Suppressor macrophage treated with lipopolysaccharide for 4 hours (primary cell): ENCODE data around the gene FBN2.
"Not testable (repeated sequence)": the region's sequence is repeated elsewhere in the genome, so short reads cannot be mapped to it uniquely, and the experiment has no call there.

Experiments
- DNase-seq: peaks from one replicate; pipeline ENCODE4 v3.0.0-alpha.2; 2020

Gene FBN2

GRCh38 chr5:128350705-128351104 is 187.3 kb downstream of the FBN2 start:
- DNase-seq: no peak

DNA sequence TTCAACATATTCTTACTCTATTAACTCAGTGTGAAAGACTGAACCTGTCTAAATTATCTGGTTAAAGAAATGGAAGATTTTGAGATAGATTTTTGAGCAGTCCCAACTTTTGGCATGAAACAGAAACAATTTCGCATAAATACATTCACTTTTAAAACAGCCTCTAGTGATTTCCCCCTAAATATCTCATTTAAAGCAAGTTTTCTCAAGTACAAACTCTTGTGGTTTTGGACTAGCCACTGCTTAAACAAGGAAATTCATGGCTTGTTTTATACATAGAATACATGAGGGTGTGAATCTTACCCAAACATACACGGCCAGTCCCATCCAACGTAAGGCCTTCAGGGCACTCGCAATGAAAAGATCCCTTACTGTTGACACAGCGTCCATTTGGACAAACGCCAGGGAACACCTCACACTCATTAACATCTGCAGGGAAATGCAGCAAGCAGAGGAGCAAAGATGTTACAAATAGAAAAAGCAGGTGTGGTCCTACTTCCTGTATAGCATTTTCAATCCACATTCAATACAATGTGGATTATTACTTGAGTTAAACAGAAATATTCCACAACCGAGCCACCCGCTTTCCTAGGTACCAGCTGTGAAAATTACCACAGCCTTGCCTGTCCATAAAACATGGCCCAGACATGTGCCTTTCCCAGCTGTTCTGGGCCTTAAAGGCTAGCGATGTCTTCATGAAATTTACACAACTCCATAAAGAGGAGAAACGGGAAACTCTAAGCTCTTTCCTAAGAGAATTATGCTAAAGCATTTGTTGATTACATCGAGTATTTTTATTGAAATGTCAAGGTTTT is 188.8 kb downstream of the FBN2 start:
- no peak for DNase-seq

DNA sequence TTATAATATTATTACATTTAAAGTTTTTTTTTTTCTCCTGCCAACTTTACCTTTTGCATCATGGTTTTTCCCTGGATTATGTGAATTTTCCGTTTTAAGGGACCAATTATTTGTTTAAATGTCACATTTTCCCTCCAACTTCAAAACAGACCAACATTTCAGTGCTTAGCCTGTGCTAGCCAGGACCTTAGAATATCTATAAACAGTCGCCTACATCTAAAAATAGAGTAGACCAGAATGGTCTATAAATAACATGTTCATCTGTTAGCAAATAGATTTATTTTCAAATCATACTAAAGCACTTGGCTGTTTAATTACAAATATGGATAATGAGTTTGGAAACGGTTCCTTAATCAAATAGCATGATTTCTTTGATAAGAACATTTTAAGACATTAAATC is 192.0 kb downstream of the FBN2 start:
- DNase-seq: no peak

GRCh38 chr5:128345247-128345646 is 192.8 kb downstream of the FBN2 start:
- DNase-seq: no peak

DNA sequence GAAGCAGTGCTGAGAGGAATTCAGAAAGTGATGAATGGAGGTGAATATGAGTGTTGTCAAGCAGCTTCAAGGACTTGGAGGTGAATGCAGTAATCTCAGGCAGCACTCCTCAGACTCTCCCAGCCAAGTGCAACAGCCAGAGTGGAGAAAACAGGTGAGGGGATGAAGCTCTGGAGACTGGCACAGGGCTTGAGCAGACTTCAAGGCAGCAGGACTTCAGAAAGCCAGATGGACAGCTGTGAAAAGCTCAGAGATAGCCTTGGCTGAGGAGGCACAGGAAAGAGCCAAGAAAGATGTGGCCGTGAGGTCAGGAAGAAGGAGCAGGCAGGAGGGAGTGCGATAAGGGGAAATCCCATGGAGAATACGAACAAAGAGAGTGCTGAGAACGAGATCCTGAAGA is 194.9 kb downstream of the FBN2 start:
- DNase-seq: no peak

GRCh38 chr5:128341056-128341455 is 197.0 kb downstream of the FBN2 start:
- DNase-seq: peak; percentile 61

DNA sequence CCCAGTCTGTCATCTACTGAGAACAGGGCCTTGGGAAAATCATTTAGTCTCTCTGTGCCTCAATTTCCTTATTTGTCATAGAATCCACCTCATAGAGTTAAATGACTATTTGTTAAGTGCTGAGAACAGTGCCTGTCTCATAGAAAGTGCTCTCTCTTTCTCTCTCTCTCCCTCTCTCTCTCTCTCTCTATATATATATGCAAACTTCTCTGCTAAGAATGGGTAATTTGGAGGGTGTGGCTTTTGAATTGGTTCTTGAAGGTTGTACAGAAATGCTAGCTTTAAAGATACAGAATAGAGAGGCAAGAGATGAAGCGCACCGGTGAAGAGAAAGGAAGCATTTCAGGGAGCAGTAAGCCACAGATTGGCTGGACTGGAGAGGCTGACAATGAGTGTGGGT is 197.4 kb downstream of the FBN2 start:
- no peak for DNase-seq

DNA sequence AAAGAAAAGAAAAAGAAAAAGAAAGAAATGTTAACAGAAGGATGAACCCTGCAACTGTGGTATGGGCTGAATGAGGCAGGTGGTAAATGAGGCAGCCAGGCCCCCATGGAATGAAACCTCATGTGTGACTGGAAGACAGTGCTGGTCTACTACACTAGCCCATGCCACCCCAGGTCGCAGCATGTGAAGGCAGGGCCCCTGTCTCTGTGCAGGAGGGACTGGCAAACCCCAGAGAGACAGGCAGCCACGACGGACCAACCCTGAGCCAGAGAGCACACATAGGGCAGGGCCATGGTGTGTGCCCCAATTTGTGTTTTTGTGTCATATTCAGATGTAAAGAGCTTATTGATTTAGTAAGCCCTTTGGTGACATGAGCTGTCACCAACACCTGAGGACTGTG is 198.5 kb downstream of the FBN2 start:
- DNase-seq: no peak

DNA sequence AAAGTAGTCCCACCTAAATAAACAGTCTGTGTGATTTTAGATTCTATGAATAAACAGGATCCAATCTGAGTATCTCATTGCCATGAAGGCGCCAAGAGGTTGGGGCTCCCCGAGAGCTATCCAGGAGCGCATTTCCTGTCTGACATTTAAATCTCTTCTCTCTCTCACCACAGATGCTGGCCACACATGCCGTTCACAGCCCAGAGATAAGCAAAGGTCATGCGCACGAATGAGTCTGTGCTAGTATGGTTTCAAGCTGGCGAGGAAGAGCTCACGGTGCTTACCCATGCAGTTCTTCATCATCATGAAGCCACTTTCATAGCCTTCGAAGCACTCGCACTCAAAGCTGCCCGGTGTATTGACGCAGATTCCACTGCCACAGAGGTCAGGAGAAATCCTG is 199.4 kb downstream of the FBN2 start:
- no peak for DNase-seq

- DNase-seq: no peak
Measured at GRCh38 chr5:128335339-128335738, 202.7 kb downstream of the FBN2 start.

DNA sequence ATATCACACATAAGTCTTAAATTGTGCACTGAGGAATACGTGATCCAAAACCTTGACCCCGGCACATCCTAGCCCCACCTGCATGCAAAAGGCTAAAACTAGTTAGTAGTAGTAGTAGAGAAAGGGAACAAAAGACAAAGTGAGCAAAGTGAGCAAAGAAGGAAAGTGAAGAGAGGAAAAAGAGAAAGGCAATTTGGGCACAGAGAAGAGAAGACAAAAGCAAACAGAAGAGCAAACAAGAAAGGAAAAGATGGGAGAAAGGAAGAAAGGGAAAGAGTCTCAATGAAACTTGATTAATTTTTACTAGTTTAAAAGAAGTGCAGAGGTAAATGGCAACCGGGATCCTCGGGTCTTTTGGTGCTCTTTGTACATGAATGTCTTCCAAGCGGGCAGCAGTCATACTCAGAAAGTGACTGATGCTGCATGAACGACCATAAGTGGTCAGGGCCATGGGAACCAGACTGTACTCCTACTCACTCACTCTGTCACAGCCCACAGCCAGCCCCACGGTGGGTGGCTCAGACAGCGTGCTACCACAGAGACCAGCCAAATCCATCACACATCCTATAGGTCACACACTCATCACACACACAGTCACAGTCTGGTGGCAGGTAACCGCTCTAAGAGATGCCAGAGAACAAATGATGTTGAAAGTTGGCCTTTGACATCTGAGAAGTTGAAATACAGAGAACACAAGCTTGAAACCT is 203.9 kb downstream of the FBN2 start:
- no peak for DNase-seq

GRCh38 chr5:128331261-128331660 is 206.8 kb downstream of the FBN2 start:
- DNase-seq: no peak

DNA sequence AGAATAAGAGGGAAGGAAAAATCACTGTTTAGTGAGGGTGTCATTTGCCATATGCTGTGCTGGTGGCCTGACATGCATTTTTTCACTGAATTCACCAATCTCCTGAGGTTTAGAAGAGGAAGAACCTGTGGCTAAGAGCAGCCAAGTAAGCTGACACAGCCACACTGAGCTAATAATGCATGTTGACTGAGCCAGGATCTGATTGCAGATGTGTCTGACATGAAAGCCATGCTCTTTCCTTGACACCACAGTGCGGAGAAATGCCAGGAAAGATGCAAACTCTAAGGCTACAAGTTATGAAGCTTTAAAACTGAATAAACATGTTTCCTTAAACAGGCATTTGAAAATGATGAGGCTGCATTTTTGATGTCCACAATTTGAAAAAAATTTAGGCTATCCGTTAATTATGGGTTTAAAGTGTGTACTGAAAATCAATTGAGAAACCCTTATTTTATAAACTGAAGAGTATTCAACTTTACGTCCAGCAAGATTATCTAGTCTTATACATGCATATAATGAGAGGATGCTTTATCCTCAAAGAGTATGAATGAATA is 208.6 kb downstream of the FBN2 start:
- DNase-seq: no peak

DNA sequence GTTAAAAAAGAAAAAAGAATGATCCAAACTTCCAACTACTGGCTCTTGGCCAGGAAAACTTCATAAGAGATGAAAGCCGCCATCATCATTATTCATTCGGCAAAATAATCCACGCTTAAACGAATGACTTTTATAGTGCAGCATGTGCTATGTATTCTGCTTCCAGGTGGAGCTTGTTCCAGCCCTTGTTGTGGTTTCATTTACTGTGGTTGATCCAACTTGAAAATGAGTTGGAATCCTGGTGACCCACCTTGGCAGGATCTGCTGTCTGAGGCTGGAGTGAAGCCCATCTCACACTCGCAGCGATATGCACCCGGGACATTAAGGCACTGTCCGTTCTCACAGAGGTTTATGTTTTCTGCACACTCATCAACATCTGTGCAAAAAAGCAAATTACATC is 209.6 kb downstream of the FBN2 start:
- no peak for DNase-seq

DNA sequence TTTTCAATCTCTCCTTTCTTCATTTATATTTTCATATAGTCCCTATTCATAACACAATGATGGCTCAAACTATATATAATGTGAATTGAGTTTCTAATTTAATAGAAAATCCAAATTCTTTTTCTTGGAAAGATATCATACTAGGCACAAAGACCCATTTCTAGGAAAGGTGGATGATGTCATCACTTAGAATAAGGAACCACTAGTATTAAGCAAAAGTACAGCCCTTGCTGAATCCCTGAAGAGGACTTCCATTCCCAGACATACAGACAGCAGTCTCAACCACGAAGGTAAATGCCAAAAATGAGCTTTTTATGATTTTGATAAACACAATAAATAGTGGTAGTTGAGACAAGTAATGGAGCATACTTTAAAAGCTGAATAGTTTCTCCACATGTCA is 210.0 kb downstream of the FBN2 start:
- DNase-seq: no peak

DNA sequence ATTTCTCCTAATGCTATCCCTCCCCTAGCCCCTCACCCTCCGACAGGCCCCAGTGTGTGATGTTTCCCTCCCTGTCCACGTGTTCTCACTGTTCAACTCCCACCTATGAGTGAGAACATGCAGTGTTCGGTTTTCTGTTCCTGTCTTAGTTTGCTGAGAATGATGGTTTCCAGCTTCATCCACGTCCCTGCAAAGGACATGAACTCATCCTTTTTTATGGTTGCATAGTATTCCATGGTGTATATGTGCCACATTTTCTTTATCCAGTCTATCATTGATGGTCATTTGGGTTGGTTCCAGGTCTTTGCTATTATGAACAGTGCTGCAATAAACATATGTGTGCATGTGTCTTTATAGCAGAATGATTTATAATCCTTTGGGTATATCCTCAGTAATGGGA is 216.6 kb downstream of the FBN2 start:
- not testable (repeated sequence) for DNase-seq

- DNase-seq: no peak
Measured at GRCh38 chr5:128318691-128319090, 219.4 kb downstream of the FBN2 start.

- no peak for DNase-seq
Measured at GRCh38 chr5:128317481-128317880, 220.6 kb downstream of the FBN2 start.

- no peak for DNase-seq
Measured at GRCh38 chr5:128315671-128316070, 222.4 kb downstream of the FBN2 start.

- no peak for DNase-seq
Measured at GRCh38 chr5:128305341-128305740, 232.7 kb downstream of the FBN2 start.

DNA sequence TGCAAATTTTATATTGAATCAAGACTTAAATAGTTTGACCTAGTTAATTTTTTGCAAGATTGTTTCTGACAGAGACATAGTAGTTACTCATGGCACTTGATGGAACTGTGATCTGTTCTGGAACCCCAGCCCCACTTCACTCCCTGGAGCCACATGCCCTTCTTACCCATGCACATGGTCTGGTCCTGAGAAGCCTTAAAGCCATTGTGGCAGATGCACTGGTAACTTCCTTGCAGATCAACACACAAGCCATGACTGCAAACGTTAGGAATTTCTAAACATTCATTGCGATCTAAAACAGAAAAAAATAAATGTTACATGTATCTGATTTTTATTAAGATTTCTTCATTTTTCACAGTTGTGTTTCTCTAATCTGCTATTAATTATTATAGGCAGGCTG is 233.3 kb downstream of the FBN2 start:
- DNase-seq: no peak

DNA sequence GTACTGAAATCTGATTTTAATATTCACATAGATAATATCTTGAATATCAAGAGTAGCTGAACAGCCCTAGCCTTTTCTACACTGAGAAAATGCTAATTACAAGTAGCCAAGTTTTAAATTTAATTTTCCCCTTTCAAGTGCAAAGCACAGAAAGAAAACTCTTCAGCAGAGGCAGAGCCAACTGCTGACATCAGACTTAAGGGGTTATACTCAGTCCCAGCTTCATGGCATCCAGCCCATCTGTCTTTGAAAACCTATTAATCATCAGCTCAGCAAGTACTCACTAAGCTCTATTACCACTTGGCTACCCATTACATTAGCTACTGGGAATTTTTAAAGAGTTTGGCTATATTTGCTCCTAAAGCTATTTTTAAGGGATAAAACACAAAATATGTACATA is 234.0 kb downstream of the FBN2 start:
- DNase-seq: no peak

- no peak for DNase-seq
Measured at GRCh38 chr5:128303593-128303992, 234.5 kb downstream of the FBN2 start.

DNA sequence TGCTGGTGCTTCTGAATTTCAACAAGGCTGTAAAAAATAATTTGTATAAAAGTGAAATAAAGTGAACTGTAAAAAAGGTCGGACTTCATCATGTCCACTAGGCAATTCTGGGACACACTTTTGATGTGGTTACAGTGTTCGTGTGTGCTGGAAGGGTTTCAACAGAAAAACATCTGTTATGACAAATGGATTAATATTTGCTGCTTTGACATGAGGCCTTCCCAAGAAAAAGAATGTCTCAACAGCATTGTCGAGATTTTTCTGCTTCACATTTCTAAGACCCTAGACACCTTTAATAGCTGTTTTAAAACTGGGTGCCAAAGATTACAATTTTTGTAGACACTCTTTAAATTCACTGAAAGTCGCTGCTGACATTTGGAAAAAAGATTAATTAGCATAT is 237.9 kb downstream of the FBN2 start:
- no peak for DNase-seq
